NCI-H748 treated with DMSO at 0.1 percent for 48 hours (cell line): ENCODE data around the gene MAGEC3.

ENCODE experiments used
- DNase-seq: peaks from one replicate; lab custom pipeline; 2025; lab: John Stamatoyannopoulos, UW

Gene MAGEC3

DNA sequence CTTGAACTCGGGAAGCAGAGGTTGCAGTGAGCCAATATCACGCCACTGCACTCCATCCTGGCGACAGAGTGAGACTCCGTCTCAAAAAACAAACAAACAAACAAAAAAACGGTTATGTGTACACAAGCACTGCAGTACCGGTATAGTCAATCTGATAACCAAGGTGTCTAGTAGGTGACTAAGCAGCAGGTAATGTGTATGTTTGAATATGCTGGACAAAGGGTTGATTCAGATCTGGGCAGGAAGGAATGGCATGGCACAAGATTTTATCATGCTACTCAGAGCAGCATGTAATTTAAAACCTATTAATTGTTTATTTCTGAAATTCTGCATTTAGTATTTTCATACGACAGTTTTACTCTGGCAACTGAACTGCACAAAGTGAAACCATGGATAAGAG is 107.3 kb downstream of the MAGEC3 start:
- DNase-seq = no peak

DNA sequence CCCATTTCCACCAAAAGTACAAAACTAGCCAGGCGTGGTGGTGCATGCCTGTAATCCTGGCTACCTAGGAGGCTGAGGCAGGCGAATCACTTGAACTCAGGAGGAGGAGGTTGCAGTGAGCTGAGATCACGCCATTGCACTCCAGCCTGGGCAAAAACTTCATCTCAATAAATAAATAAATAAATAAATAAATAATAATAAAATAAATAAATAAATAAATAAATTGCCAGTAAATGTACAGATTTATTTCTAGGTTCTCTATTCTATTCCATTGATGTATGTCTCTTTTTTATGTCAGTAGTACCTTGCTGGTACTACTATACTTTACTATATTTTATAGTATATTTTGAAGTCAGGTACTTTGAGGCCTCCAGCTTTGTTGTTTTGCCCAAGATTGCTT is 109.2 kb downstream of the MAGEC3 start:
- no peak for DNase-seq
